GM18499 (cell line): ENCODE data around the gene DNAJC11.
A peak's percentile ranks its signal among the peaks of the same experiment; 100 is the strongest.
"Not testable (repeated sequence)": the region's sequence is repeated elsewhere in the genome, so short reads cannot be mapped to it uniquely, and the experiment has no call there.

Experiments used
- ATAC-seq: cut with Tn5 transposase; IDR thresholded peaks from one replicate; pipeline ENCODE4 v1.9.1; 2021; ENCODE audit warnings: moderate number of reproducible peaks; ENCODE audit not compliant: insufficient read depth, unreplicated experiment

DNAJC11 gene, protein sequence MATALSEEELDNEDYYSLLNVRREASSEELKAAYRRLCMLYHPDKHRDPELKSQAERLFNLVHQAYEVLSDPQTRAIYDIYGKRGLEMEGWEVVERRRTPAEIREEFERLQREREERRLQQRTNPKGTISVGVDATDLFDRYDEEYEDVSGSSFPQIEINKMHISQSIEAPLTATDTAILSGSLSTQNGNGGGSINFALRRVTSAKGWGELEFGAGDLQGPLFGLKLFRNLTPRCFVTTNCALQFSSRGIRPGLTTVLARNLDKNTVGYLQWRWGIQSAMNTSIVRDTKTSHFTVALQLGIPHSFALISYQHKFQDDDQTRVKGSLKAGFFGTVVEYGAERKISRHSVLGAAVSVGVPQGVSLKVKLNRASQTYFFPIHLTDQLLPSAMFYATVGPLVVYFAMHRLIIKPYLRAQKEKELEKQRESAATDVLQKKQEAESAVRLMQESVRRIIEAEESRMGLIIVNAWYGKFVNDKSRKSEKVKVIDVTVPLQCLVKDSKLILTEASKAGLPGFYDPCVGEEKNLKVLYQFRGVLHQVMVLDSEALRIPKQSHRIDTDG

DNA sequence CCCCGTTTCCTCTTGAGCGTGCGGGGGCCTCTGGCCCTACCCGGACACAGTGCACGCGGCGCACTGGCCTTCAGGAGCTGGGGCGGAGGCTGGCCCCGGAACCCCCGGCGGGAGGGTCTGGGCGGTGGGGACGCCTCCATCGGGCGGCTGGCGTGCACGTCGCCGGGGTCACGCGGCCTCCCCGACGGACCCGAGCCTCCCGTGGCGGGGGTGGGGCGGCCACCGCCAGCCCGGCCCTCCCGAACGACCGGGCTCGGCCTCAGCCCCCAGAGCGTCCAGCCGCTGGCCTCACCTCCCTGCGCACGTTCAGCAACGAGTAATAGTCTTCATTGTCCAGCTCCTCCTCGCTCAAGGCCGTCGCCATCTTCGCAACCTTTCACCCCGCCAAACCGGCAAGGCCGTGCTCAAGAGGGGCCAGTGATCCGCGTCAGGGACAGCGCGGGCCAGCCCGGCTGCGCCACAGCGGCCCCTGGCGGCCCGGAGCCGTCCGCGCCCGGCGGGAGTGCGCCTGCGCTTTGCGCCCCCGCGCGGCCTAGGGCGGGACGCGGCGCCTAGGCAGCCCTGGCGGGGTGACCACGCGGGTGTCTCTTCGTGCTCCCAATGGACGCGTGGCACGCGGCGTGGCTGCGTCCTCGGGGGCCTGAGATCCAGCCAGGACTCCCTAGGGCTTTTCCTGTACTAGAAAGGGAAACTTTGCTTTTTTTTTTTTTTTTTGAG is at the start of gene DNAJC11:
Gene DNAJC11, minus strand, starts transcription at position 380 of the 717 bp plus-strand sequence. Its CDS starts 16 bp downstream, at position 364.
- peak; percentile 83 for ATAC-seq

- no peak for ATAC-seq
Measured at GRCh38 chr1:6750490-6750889, 48.9 kb upstream of the DNAJC11 start.

DNA sequence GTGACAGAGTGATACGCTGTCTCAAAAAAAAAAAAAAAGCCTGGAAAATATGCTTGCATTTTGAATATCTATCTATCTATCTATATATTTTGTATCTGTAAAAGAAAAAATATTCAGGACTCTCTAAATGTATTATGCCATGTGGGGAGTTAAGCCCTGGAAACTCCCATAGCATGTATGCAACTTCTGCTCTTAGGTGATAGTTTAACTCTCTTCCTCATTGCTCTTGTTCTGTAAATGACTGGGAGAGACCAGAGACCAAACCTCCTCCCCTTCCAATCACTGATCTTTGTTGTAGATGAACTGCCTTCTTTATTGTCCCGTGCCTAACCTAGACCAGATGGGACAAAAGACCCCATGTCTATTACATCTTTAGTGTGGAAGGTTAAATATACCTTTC is 46.1 kb upstream of the DNAJC11 start:
- ATAC-seq, result no peak

GRCh38 chr1:6745073-6745472 is 43.5 kb upstream of the DNAJC11 start:
- no peak for ATAC-seq

DNA sequence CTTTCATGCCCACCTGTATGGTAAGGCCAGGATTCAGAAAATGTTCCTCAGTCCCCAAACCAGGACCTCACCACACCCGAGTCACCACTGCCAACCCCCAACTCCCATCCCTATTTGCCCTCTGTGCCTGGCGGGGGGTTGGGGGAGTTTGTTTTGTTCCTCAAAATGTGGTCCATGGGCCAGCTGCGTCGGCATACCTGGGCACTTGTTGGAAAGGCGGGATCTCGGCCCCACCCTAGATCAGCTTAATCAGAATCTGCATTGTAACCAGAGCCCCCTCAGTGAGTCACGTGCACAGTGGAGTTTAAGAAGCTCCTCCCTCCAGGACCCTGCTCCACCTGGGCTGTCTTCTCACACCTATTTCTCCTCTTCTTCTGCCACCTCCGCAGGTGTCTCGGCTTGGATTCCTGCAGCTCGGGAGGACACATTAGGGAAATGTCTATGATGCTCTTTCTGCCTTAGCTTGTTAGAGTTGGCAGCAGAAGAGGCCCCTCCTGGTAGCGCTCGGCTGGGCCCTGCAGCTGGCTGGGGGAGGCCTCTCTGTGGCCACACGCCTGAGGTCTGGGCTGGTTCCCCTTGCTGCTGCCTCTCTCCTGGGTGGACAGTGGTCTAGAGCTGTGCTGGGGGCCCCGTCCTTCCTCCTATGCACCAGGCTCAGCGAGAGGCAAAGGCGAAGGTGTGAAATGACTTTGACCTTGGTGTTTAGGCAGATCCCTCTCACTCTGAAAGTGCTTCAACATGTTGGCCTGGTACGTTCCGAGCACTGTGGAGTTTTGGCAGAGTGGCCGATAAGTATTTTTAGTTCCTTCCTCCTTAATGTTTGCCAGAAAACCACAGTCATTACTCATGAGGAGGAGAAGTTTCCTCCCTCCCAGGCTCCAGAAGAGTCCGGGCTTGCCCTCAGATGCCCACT is 41.8 kb upstream of the DNAJC11 start:
- no peak for ATAC-seq

GRCh38 chr1:6742676-6743188 is 41.1 kb upstream of the DNAJC11 start:
- ATAC-seq, result not testable (repeated sequence)

DNA sequence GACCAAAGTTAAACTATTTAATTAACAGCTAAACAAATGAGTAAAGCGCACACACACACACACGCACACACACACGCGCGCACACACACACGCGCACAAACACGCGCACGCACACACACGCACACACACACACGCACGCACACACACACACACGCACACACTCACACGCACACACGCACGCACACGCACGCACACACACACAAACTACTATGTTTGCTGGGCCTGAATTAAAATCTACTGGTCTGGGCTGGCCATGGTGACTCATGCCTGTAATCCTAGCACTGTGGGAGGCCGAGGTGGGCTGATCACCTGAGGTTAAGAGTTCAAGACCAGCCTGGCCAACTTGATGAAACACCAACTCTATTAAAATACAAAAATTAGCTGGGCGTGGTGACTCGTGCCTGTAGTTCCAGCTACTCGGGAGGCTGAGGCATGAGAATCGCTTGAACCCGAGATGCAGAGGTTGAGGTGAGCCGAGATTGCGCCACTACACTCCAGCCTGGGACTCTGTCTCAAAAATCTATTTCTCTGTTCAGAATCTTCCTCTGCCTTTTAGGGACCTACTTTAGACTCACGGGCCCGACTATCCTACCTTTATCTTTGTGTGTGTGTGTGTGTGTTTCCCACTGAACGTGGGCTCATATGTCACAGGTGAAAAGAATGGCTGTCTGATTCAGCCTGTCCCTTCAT is 37.5 kb upstream of the DNAJC11 start:
- ATAC-seq, result no peak

DNA sequence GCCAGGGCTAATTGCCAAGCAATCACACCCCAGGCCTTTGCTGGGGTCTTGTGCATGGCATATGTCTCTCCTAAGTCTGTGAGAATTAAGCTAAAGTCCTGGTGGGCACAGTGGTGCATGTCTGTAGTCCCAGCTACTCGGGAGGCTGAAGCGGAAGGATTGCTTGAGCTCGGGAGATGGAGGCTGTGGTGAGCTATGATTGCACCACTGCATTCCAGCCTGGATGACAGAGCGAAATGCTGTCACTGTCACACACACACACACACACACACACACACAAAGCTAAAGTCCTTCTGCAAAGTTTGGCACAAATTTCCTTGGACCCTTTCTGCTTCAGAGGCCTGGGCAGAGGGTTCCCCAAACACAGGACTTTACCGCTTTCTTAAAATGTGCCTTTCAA is 31.3 kb upstream of the DNAJC11 start:
- no peak for ATAC-seq

DNA sequence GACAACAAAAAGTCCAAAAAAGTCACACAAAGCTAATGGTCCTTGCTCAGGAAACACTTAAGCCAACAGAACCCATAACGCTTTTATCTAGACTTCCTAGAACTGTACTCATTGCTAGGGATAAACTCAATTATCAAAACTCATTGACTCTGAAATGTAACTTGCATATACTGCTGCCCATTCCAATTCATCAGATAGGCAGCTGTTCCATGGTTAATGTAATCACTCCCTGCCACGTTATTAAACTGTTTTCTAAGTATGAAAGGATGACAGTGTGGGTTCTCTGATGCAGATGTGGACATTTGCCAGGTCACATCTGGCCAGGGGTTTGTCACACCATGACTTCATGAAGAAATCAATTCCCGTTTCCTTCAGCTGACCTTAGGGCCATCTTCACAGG is 30.3 kb upstream of the DNAJC11 start:
- ATAC-seq, result no peak

GRCh38 chr1:6730880-6731279 is 29.3 kb upstream of the DNAJC11 start:
- no peak for ATAC-seq

DNA sequence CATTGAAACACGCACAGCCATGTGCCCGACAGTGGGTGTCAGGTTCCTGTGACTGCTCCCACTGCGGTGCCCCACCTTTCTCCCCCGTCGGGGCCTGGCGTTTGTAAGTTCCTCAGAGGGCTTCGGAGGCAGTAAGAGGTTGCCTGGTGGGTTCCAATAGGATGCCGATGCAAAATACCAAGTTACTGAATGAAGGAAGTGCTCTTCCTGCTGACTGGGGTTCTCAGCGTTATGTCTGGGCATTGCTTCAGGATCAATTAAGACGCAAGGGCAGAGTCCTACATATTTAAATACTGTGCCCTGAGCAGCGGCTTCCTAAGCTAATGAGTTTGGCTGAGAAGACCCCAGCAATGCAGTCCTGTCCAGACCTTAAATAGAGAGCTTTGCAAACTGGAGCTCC is 28.9 kb upstream of the DNAJC11 start:
- ATAC-seq, result no peak

DNA sequence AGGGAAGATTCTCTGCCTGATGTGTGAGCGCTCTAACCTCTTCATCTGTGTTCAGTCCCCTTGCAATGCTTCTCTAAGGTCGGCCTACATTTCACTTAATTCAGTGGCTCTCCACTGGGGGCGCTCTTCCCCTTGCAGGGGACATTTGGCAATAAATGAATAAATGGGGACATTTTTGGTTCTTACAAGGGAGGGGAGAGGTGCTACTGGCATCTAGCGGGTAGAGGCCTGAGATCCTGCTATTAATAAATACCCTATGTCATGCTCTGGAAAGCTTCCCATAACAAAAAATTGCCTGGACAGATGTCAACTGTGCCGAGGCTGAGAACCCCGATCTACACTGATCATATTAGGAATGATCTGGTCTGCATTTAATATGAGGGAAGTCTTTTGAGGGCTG is 25.9 kb upstream of the DNAJC11 start:
- no peak for ATAC-seq

DNA sequence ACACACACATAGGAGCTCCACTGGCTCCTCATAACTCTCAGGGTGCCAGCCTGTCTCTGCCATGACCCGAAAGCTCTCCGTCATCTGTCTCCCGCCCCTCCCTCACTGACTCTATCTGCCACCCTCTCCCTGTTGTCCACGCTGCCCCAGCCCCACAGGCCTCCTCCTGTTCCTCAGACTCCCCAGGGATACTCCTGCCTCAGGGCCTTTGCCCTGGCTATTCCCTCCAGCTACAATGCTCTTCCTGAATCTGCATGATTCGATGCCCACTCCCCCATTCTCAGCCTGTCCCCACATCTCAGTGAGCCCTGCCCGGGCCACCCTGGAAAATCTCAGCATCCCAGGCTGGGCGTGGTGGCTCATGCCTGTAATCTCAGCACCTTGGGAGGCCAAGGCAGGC is 24.6 kb upstream of the DNAJC11 start:
- ATAC-seq, result no peak

- no peak for ATAC-seq
Measured at GRCh38 chr1:6724517-6725141, 23.0 kb upstream of the DNAJC11 start.

- ATAC-seq, result no peak
Measured at GRCh38 chr1:6723621-6724428, 22.2 kb upstream of the DNAJC11 start.

- ATAC-seq, result no peak
Measured at GRCh38 chr1:6711174-6711573, 9.6 kb upstream of the DNAJC11 start.

GRCh38 chr1:6704746-6705145 is 3.1 kb upstream of the DNAJC11 start:
- no peak for ATAC-seq

- ATAC-seq, result no peak
Measured at GRCh38 chr1:6703016-6703415, 1.4 kb upstream of the DNAJC11 start.
